GM12878 (cell line): ENCODE measurements around the gene APPL2.

ENCODE experiments used
- CBFB ChIP-seq: IDR thresholded peaks from 2 replicates; pipeline ENCODE4 v1.6.1; 2016; ENCODE audit warnings: antibody characterized with exemption, low read depth
- CREB1 ChIP-seq: IDR thresholded peaks from 2 replicates; pipeline ENCODE4 v1.6.1; 2012; ENCODE audit warnings: low read depth, mild to moderate bottlenecking, inconsistent platforms
- CTCF ChIP-seq, 3 experiments: IDR thresholded peaks in 2 of 3; conservative IDR thresholded peaks in 1 of 3; 2 replicates each; pipeline ENCODE4 v1.5.1; 2011; ENCODE audit warnings: low read depth in 3 of 3, low read length in 3 of 3, mild to moderate bottlenecking in 3 of 3, control low read depth in 2 of 3, moderate library complexity in 2 of 3, inconsistent platforms in 1 of 3, mixed read lengths in 1 of 3; ENCODE audit not compliant: control insufficient read depth in 2 of 3, insufficient read depth in 1 of 3; ENCODE audit errors: extremely low read depth in 1 of 3
- EGR1 ChIP-seq, 2 experiments: IDR thresholded peaks; 1 replicate in 1 of 2; 2 replicates in 1 of 2; pipeline ENCODE4 v1.6.1; 2011 to 2012; ENCODE audit warnings: low read depth in 2 of 2, low read length in 2 of 2, borderline replicate concordance in 1 of 2, mild to moderate bottlenecking in 1 of 2, moderate library complexity in 1 of 2
- MTA2 ChIP-seq: fragments of 450-650 bp; IDR thresholded peaks from 2 replicates; pipeline ENCODE4 v1.6.1; 2016; ENCODE audit warnings: low read depth, mild to moderate bottlenecking, moderate library complexity
- NBN ChIP-seq: fragments of 450-650 bp; IDR thresholded peaks from 2 replicates; pipeline ENCODE4 v1.6.1; 2016
- POLR2A ChIP-seq: IDR thresholded peaks from 2 replicates; pipeline ENCODE4 v1.6.1; 2011; ENCODE audit warnings: low read depth, mild to moderate bottlenecking, low read length
- POLR2AphosphoS5 ChIP-seq: IDR thresholded peaks from 2 replicates; pipeline ENCODE4 v1.6.1; 2011; ENCODE audit warnings: mild to moderate bottlenecking, low read length, inconsistent platforms
- RAD21 ChIP-seq: IDR thresholded peaks from 2 replicates; pipeline ENCODE4 v1.6.1; 2011; ENCODE audit warnings: mild to moderate bottlenecking, low read depth, low read length, moderate library complexity; ENCODE audit not compliant: insufficient read depth
- SMC3 ChIP-seq: IDR thresholded peaks from 2 replicates; pipeline ENCODE4 v1.6.1; 2011; ENCODE audit warnings: low read length, improper control_type of control experiment, borderline replicate concordance
- USF1 ChIP-seq: IDR thresholded peaks from 2 replicates; pipeline ENCODE4 v1.6.1; 2011; ENCODE audit warnings: borderline replicate concordance, low read depth, mild to moderate bottlenecking, moderate library complexity, mixed read lengths, low read length; ENCODE audit not compliant: insufficient read depth; ENCODE audit errors: extremely low read length

GRCh38 chr12:105170139-105170538, 65.8 kb downstream of the APPL2 start:
- TF ChIP-seq CTCF (IDR thresholded peaks at IDR 0.05 in 2 of 3, conservative IDR thresholded peaks at IDR 0.05 in 1 of 3; ENCODE audit: control insufficient read depth in 2 of 3, extremely low read depth in 1 of 3, insufficient read depth in 1 of 3, low read depth in 3 of 3, low read length in 3 of 3) (no peak), EGR1 (IDR thresholded peaks at IDR 0.05; ENCODE audit: borderline replicate concordance in 1 of 2, low read depth in 2 of 2, low read length in 2 of 2) (no peak), POLR2AphosphoS5 (no peak), NBN (no peak), POLR2A (no peak), RAD21 (no peak), CBFB (no peak), SMC3 (no peak), MTA2 (no peak), CREB1 (no peak), USF1 (no peak)
